ENCODE data around the gene LILRA6. TPM values are rescaled to one million over a fixed set of nuclear protein-coding genes. Genes with fewer than 3 reads are reported as not detected.
"Not testable (repeated sequence)": the region's sequence is repeated elsewhere in the genome, so short reads cannot be mapped to it uniquely, and the experiment has no call there.

LILRA6 gene
- total RNA-seq, 1 experiment from 2014 or later: not detected

DNA sequence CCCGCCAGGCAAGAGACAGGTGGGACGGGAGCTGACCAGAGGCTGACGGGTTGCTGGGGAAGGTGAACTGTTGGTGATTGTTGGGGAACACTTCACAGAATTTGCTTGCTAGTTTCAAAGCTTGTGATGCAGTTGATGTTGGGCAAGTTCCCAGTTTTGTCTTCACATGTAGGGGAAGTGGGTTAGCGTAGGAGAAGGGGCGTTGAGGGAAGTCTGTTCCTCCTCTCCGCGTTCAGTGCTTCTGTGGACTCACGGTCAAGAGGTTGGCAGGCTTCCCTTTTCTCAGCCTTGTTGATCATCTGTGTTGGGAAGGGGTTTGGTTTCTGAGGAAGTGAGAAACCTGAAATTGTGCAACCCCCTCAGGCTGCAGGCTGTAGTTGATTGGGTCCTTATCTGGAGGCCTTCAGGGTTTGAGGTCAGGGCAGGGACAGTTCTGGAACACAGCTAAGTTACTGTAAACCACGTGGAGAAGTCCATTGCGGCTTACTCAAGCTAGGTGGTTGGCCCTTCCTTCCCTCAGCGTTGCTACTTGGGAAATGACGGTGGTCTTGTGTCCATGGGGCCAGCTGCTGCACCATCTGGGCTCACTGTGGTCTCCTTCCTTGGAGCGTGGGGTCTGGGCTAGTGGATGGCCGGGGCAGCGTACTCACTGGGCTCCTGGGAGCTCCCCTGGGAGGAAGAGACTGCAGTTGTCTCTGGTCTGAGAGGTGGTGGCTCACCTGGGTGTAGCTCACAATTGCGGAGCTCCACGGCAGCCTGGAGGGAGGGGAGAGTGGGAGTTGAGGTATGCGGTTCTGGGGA lies 34.4 kb downstream of the LILRA6 start:
- no peaks in the 10 kb centered on the region for H3K9me3 ChIP-seq
- ChIA-PET CTCF (no interaction called here), POLR2A (interaction anchor here (1.1 to 4.8 kb wide), 2 partner anchors 18 to 35 kb away, joined by 3 to 36 read pairs; partner anchors contain the start of genes MBOAT7, TMC4 and TSEN34)
- peaks cover 51% of the 10 kb centered on the region for H3K4me1 Mint-ChIP-seq (ENCODE audit: low read depth, unreplicated experiment)
- H3K36me3 ChIP-seq (ENCODE audit: control insufficient read depth, insufficient read depth, low read length): peaks cover 18% of the 10 kb centered on the region
- no peaks in the 10 kb centered on the region for H3K27me3 Mint-ChIP-seq (ENCODE audit: insufficient read depth, unreplicated experiment)
- no peaks in the 10 kb centered on the region for H3K27me3 ChIP-seq (replicated peaks; ENCODE audit: control insufficient read depth, insufficient read depth, low read length)
- H3K4me3 ChIP-seq (ENCODE audit: low read depth, low read length): no peak overlapping the region
- peaks cover 79% of the 10 kb centered on the region for H3K4me1 ChIP-seq
- TF ChIP-seq, protein P1, sequence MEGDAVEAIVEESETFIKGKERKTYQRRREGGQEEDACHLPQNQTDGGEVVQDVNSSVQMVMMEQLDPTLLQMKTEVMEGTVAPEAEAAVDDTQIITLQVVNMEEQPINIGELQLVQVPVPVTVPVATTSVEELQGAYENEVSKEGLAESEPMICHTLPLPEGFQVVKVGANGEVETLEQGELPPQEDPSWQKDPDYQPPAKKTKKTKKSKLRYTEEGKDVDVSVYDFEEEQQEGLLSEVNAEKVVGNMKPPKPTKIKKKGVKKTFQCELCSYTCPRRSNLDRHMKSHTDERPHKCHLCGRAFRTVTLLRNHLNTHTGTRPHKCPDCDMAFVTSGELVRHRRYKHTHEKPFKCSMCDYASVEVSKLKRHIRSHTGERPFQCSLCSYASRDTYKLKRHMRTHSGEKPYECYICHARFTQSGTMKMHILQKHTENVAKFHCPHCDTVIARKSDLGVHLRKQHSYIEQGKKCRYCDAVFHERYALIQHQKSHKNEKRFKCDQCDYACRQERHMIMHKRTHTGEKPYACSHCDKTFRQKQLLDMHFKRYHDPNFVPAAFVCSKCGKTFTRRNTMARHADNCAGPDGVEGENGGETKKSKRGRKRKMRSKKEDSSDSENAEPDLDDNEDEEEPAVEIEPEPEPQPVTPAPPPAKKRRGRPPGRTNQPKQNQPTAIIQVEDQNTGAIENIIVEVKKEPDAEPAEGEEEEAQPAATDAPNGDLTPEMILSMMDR (IDR thresholded peaks at IDR 0.05; ENCODE audit: insufficient read depth in 1 of 2, low read depth in 1 of 2, low read length in 1 of 2, severe bottlenecking in 1 of 2, unreplicated experiment in 1 of 2): no peak
- intact Hi-C loops (cut with micrococcal nuclease; ENCODE audit: unreplicated experiment): loop anchor here (2.0 kb wide), 1 partner anchor 35 kb away; the partner anchor contains the start of gene TMC4
- H3K36me3 Mint-ChIP-seq (ENCODE audit: insufficient read depth, unreplicated experiment): peaks cover 99% of the 10 kb centered on the region
- H3K27ac Mint-ChIP-seq (ENCODE audit: unreplicated experiment): peak overlapping the region; percentile 78
- no peaks in the 10 kb centered on the region for H3K9me3 Mint-ChIP-seq (ENCODE audit: unreplicated experiment)
- peak; percentile 48 to 62 for DNase-seq
- peak overlapping the region; percentile 45 for H3K4me3 Mint-ChIP-seq (ENCODE audit: unreplicated experiment)
- BruUV-seq (replicated peaks): no TSS peak

- peaks cover 85% of the 10 kb centered on the region for H3K4me1 ChIP-seq
- ChIA-PET CTCF (no interaction called here), POLR2A (interaction anchor here (1.1 to 4.8 kb wide), 2 partner anchors 17 to 35 kb away, joined by 3 to 36 read pairs; partner anchors contain the start of genes MBOAT7, TMC4 and TSEN34)
- intact Hi-C loops (cut with micrococcal nuclease; ENCODE audit: unreplicated experiment): no loop called here
- H3K36me3 ChIP-seq (ENCODE audit: control insufficient read depth, insufficient read depth, low read length): peaks cover 21% of the 10 kb centered on the region
- no peak for DNase-seq
- H3K27ac Mint-ChIP-seq (ENCODE audit: unreplicated experiment): peak overlapping the region; percentile 78
- BruUV-seq (replicated peaks): no TSS peak
- H3K36me3 Mint-ChIP-seq (ENCODE audit: insufficient read depth, unreplicated experiment): peaks cover 99% of the 10 kb centered on the region
- no peaks in the 10 kb centered on the region for H3K9me3 Mint-ChIP-seq (ENCODE audit: unreplicated experiment)
- H3K9me3 ChIP-seq: no peaks in the 10 kb centered on the region
- H3K4me1 Mint-ChIP-seq (ENCODE audit: low read depth, unreplicated experiment): peaks cover 56% of the 10 kb centered on the region
- no peaks in the 10 kb centered on the region for H3K27me3 Mint-ChIP-seq (ENCODE audit: insufficient read depth, unreplicated experiment)
- no peak overlapping the region for H3K4me3 ChIP-seq (ENCODE audit: low read depth, low read length)
- H3K27me3 ChIP-seq (replicated peaks; ENCODE audit: control insufficient read depth, insufficient read depth, low read length): no peaks in the 10 kb centered on the region
- TF ChIP-seq, protein P1 (IDR thresholded peaks at IDR 0.05; ENCODE audit: insufficient read depth in 1 of 2, low read depth in 1 of 2, low read length in 1 of 2, severe bottlenecking in 1 of 2, unreplicated experiment in 1 of 2): no peak
- H3K4me3 Mint-ChIP-seq (ENCODE audit: unreplicated experiment): peak overlapping the region; percentile 45
Measured at GRCh38 chr19:54207676-54207982, 35.0 kb downstream of the LILRA6 start.

DNA sequence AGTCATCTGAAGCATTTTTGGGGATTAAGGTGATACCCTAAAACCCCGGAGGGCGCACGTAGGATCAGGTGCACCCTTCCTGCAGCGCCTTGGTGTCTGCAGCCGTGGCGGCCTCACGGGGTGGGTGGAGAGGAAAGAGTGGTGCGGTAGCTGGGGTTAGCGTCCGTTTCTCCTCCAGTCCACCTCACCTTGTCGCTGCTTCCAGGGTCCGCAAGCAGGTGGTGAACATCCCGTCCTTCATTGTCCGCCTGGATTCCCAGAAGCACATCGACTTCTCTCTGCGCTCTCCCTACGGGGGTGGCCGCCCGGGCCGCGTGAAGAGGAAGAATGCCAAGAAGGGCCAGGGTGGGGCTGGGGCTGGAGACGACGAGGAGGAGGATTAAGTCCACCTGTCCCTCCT lies 35.4 kb downstream of the LILRA6 start:
- Mint-ChIP-seq H3K4me3 (ENCODE audit: unreplicated experiment) (peak overlapping the region; percentile 45), H3K27ac (ENCODE audit: unreplicated experiment) (peak overlapping the region; percentile 78), H3K4me1 (ENCODE audit: low read depth, unreplicated experiment) (peaks cover 59% of the 10 kb centered on the region), H3K36me3 (ENCODE audit: insufficient read depth, unreplicated experiment) (peaks cover 99% of the 10 kb centered on the region)
- DNase-seq; H3K27me3 Mint-ChIP-seq (ENCODE audit: insufficient read depth, unreplicated experiment); intact Hi-C loops (cut with micrococcal nuclease; ENCODE audit: unreplicated experiment); CTCF ChIA-PET; H3K9me3 Mint-ChIP-seq (ENCODE audit: unreplicated experiment); H3K27me3 ChIP-seq (replicated peaks; ENCODE audit: control insufficient read depth, insufficient read depth, low read length); H3K9me3 ChIP-seq; BruUV-seq (replicated peaks); H3K4me3 ChIP-seq (ENCODE audit: low read depth, low read length): not testable (repeated sequence)
- POLR2A ChIA-PET: interaction anchor here (4.8 kb wide), 1 partner anchor 17 kb away, joined by 36 read pairs; the partner anchor contains the start of genes MBOAT7 and TSEN34
- Histone ChIP-seq H3K36me3 (ENCODE audit: control insufficient read depth, insufficient read depth, low read length) (peaks cover 23% of the 10 kb centered on the region), H3K4me1 (peaks cover 89% of the 10 kb centered on the region)

Data from Caco-2 (cell line).